Activated gamma-delta T cell treated with Interleukin-2 at 50 U/mL for 16 hours (primary cell): ENCODE results near the gene BAIAP2L1.

ENCODE experiments used
- DNase-seq: peaks from one replicate; pipeline ENCODE4 v3.0.0-alpha.2; 2020

BAIAP2L1 gene

GRCh38 chr7:98289333-98289875 lies 111.5 kb downstream of the BAIAP2L1 start:
- no peak for DNase-seq

- DNase-seq: no peak
Observed at GRCh38 chr7:98288064-98288823, 112.6 kb downstream of the BAIAP2L1 start.

DNA sequence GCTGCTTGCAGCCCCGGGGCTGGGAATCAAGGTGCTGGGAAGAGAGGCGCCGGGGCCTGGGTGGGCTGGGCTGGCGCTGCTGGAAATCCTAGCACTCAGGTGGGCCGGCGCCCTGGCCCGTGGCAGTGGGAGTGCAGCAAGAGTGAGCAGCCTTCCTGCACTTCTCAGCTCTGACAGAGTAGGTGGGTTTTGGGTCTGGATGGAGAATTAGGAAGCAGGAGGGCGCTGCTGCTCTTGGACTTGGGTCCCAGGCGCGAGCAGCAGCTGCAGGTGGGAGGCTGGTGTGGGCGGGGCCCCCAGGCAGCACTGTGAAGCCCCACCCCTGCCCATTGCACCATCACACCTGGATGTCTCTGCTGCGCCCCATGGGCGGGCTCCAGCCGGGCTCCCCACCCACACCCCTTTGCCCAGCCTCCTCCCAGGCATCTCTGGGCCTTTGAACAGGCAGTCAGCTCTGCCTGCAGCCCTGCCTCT lies 113.4 kb downstream of the BAIAP2L1 start:
- DNase-seq: no peak

DNA sequence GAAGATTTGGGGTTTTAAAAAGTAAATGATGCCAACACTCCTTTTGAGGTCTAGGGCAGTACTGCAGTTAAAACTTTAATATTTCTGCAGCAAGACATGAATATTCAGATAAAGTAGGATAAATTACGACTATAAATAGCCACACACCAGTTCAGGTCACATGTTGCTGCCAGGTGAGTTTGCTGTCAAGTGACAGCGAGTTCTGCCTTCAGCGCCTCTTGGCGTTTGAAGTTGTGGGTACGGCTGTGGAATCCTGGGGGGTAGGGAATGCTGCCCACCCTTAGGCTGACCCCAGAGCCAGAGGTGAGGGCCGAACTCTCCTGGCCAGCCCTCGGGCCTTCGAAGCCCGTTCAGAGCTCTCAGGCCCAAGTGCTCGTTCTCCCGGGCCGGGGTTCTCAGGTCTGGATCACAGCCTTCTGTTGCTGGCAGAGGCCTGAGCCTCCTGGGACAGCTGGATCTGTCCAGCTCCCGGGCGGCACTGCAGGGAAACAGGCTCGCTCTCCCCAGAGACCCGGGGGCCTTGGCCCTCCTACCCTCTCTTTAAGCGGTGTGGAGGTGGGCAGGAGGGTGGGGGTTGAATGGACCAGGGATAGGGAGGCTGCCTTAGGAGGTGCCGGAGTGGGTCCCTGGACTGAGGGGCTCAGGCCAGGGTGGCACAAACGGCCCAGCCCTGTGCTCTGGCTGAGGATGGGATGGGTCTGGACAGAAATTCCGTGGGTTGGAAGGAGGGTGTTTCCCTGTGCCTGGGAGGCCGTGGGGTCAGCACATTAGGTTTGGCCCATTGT lies 114.0 kb downstream of the BAIAP2L1 start:
- DNase-seq: no peak

DNA sequence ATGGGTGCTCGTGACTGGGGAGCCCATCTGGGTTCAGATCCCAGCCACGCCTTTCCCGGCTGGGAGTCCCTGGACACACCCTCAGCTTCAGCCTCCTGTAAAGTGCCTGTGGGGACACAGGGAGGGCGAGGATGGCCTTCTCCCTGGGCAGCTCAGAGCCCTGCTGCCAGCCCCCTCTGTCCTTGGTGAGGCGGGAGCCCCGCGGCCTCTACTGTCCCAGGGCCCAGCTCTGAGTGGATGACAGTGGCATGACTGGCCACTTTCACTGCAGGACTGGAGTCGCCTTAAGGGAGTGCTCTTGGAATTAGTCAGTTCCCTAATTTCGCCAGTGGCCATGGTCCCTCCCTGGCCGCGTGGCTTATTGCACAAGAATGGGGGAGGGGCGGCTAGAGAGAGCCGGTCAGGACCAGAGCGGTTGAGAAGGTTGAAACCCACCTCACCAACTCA lies 114.8 kb downstream of the BAIAP2L1 start:
- no peak for DNase-seq

DNA sequence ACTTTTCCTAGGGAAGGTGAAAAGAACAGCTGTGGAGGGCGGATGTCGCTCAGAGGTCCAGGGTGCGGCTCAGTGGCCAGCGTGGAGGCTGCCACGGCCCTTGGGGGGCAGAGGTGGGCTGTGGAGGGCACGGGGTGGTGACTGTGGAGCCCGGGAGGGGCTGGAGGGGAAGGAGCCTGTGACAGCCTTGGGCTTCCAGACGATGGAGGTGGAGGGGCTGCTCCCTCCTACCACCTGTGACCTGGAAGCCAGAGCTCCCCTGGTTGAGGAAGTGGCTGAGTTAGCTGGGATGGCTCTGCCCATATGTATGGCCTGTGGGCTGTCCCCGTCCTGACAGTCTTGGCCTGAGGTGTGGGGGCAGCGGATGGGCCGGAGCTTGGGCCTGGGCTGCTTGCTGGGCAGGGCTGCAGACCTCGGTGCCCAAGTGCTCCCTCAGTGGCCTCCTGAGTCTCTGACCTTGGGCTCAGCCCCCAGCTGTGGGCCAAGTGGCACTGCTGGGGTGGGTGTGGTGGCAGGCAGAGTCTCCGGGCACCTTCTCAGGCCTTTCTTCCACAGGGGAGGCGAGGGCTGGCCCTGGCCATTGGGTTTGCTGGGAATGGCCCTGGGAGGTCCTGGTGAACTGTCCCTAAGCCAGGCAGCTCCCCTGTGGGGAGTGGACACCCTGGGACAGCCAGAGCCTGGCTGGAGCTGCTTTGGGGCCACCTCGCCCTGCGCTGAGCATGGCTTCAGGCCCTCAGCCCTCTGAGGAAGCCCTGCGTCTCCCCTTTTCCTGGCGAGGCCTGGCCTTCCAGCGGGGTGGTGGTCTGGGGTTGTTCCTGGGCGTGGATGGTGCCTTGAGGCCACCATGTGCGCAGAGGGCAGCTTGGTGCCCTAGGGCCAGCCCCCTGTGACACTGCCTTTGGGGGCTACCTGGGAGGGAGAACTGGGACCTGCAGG lies 115.5 kb downstream of the BAIAP2L1 start:
- DNase-seq: no peak

DNA sequence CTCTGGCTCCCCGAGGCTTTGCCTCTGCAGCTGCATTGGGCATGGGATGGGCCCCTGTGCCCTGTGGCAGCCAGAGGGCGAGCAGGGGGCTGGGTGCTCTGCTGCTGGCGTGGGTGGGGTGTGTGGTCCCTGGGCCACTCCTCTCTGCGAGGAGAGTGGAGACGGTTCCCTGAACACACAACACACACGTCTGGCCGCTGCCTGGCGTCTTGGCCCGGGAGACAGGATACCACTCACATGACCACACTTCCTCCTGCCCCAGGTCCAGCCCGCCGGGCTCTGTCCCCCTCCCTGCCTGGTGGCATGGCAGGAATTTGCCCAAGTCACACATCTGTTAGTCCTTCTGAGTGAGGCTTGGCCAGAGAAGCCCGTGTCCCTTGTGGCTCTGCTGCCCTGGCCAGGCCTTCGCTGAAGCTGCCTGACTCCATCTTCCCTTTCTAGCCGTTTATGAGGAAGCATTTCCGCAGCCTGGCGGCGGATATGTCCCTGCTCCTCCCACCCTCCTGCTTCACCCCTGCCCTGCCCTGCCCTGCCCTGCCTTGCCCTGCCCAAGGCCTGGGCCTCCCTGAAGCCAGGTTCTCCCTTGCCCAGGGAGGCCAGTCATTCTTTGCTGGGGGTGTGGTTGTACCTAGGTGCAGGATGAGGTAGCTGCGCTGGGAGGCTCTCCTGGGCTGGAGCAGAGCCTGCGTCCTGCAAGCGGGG lies 116.4 kb downstream of the BAIAP2L1 start:
- DNase-seq: no peak

DNA sequence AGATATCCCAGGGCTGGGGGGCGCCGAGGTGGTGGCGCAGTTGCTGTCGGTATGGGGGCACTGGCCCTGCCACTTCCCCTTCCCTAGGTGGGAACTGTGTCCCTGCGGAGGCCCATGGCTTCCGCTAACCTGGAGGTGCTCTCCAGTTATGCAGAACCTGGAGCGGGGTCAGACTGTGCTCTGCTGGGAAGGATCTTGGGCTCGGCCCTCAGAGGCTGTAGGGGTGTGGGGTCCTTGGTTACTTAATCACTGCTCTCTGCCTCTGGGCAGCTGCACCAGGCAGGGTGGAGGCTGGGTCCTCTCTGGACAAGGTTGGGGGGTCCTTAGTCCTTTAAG lies 117.0 kb downstream of the BAIAP2L1 start:
- DNase-seq: no peak

GRCh38 chr7:98283127-98283886 lies 117.6 kb downstream of the BAIAP2L1 start:
- DNase-seq: no peak

GRCh38 chr7:98282703-98283102 lies 118.2 kb downstream of the BAIAP2L1 start:
- no peak for DNase-seq

DNA sequence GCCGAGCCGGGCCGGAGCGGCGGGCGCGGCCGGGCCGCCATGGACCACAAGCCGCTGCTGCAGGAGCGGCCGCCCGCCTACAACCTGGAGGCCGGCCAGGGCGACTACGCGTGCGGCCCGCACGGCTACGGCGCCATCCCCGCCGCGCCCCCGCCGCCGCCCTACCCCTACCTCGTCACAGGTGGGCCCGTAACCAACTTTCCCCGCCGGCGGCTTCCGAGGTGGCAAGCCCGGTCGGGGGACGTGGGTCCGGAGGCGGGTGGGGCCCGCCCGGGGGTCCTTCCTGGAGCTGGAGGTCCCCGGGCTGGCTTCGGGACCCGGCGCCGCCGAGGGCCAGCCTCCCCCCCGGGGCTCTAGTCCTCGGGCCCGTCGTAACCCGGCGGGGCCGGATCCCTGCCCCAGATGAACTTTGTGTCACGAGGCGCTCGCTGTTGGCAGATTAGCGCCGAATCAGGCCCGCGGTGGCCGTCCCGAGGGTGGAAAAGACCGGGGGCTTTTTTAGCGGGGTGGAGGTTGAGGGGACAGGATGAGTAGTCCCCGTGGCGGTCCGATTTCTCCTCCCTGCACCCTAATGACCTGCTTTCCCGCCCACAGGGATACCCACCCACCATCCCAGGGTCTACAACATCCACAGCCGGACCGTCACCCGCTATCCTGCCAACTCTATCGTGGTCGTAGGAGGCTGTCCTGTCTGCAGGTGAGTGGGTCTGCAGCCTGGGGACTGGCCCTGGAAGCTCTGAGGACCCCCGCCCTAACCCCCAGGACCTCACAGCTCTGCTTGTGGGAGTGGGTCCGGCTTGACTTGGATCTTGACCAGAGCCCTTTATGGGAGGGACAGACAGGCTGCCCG lies 118.9 kb downstream of the BAIAP2L1 start:
- DNase-seq: peak; percentile 38

- DNase-seq: peak; percentile 90
Observed at GRCh38 chr7:98280791-98281756, 119.8 kb downstream of the BAIAP2L1 start, which contains the start of gene BRI3. Gene BRI3 (plus strand): TSS chr7:98281686. CDS start chr7:98281796, 110 bp downstream.

GRCh38 chr7:98280296-98280695 lies 120.6 kb downstream of the BAIAP2L1 start:
- no peak for DNase-seq

DNA sequence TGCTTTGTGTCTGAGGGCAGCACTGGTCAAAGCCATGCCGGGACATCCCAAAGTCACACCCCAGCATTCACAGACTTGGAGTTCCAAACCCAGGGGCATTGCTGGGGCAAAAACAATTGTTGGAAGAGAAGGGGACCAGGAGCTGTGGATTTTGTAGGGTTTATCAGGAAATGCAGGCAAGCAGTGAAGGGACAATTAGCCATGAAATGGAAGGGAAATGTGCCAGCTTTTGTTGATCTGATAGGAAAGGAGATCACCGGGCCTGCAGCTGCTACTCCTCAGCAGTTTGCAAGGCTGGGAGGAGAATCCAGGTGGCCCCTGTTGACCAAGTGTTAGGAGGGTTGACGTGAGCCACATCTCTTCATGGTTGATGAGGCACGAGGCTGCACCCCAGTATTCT lies 122.0 kb downstream of the BAIAP2L1 start:
- no peak for DNase-seq

DNA sequence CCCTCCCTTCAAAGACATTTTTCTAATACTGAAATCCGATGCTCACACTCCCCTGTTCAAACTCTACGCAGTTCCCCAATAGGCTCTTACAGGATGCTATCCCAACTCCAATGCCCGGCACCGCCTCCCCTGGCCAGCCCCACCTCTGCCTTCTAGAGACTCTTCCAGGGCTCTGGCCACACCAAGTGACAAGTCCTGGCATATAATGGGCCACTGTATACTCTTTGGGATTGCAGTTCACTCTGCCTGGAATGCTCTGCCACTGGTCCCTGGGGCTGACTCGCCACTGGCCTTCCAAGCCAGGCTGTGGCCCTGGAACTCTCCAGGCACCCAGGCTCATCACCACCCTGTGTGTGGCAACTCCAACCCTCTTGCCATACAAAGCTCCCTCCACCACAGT lies 122.5 kb downstream of the BAIAP2L1 start:
- no peak for DNase-seq

DNA sequence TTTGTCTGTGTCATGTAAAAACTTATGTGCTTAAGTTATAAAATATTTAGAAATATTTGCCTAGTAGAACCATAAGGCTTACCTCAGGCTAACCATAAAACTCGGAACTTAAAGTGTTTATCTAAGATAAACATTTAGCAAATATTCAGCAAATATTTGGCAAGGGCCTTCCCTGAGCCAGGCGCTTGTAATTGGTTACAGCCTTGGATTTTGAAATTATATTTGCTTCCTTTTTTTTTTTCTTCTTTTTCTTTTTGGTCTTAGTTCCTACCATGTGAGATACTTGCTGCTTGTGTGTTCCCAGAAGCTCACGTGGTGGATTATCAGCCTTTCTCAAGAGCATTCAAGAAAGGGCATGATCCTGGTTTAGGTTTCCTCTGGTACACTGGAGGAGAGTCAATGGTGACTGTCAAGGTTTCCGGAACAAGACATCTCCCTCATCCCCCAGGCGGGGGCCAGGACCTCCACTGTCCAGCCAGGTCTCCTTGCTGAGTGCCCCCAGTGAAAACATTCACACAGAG lies 124.6 kb downstream of the BAIAP2L1 start:
- no peak for DNase-seq

DNA sequence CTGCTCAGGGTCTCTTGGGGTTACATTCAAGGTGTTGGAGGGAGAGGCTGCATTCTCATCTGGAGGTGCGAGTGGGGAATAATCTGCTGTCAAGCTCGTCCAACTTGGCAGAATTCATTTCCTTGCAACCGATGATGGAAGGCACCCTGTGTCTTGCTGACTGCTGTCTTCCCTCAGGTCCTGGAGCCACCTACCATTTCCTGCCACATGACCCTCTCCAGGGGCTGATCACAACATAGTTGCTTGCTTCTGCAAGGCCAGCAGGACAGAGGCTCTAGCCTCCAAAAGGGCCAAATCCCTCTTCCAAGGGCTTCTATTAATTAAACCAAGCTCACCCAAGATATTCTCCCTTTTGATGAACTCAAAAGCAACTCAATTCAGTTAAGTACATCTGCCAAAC lies 133.6 kb downstream of the BAIAP2L1 start:
- DNase-seq: no peak

GRCh38 chr7:98266840-98267239 lies 134.1 kb downstream of the BAIAP2L1 start:
- no peak for DNase-seq

DNA sequence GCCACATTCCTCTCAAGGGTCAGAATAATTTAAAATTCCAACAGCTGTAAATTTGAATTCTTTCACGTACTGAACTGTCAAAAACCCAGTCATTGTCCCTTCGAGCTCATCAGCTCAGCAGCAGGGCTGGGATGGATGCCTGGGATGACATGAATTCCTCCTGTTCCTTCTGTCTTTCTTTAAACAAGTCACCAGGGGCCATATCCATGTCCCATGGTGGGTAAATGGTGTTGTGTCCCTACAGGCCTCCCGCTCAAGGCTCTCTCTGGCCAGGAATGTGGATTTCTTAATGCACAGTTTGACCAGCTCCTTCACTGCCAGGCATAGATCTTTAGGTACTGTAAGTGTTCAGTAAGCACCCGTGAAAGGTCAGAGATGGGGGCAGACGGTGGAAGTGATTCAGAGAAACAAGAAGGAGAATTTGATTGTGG lies 135.0 kb downstream of the BAIAP2L1 start:
- DNase-seq: no peak
